CD4-positive, alpha-beta T cell treated with Interleukin-21 for 1 hour (primary cell): ENCODE data around the gene TRPV2.
"Not testable (repeated sequence)": the region's sequence is repeated elsewhere in the genome, so short reads cannot be mapped to it uniquely, and the experiment has no call there.

ENCODE experiments used
- DNase-seq: peaks from one replicate; pipeline ENCODE4 v3.0.0-alpha.2; 2020

The TRPV2 gene

GRCh38 chr17:16438557-16439302 lies 23.4 kb downstream of the TRPV2 start:
- DNase-seq: peak; percentile 98

GRCh38 chr17:16439303-16439791 lies 24.0 kb downstream of the TRPV2 start:
- peak; percentile 77 for DNase-seq

- peak; percentile 73 for DNase-seq
These were observed 24.5 kb downstream of the TRPV2 start for GRCh38 chr17:16439811-16440351.

GRCh38 chr17:16440354-16440753 lies 25.0 kb downstream of the TRPV2 start:
- not testable (repeated sequence) for DNase-seq

GRCh38 chr17:16440901-16441629 lies 25.7 kb downstream of the TRPV2 start:
- no peak for DNase-seq

- peak; percentile 11 for DNase-seq
These were observed 26.8 kb downstream of the TRPV2 start for GRCh38 chr17:16442141-16442540.

GRCh38 chr17:16442594-16443510 lies 27.5 kb downstream of the TRPV2 start:
- DNase-seq: no peak

- peak; percentile 10 for DNase-seq
These were observed 28.3 kb downstream of the TRPV2 start for GRCh38 chr17:16443511-16444257.

- DNase-seq: no peak
These were observed 29.0 kb downstream of the TRPV2 start for GRCh38 chr17:16444258-16444886.

- DNase-seq: no peak
These were observed 31.1 kb downstream of the TRPV2 start for GRCh38 chr17:16446338-16446983.

- DNase-seq: no peak
These were observed 32.3 kb downstream of the TRPV2 start for GRCh38 chr17:16447676-16448075.

GRCh38 chr17:16448490-16448889 lies 33.1 kb downstream of the TRPV2 start:
- DNase-seq: no peak

GRCh38 chr17:16449121-16449570 lies 33.8 kb downstream of the TRPV2 start:
- DNase-seq: no peak

GRCh38 chr17:16450028-16450427 lies 34.7 kb downstream of the TRPV2 start:
- no peak for DNase-seq

GRCh38 chr17:16452268-16452667 lies 36.9 kb downstream of the TRPV2 start:
- DNase-seq: not testable (repeated sequence)

- DNase-seq: no peak
These were observed 38.1 kb downstream of the TRPV2 start for GRCh38 chr17:16453493-16453851.

- no peak for DNase-seq
These were observed 40.8 kb downstream of the TRPV2 start for GRCh38 chr17:16455997-16456741.

GRCh38 chr17:16456742-16457316 lies 41.5 kb downstream of the TRPV2 start:
- DNase-seq: no peak

GRCh38 chr17:16459271-16459670 lies 43.9 kb downstream of the TRPV2 start:
- no peak for DNase-seq
